ENCODE results near the gene PNLIPRP2.

DNA sequence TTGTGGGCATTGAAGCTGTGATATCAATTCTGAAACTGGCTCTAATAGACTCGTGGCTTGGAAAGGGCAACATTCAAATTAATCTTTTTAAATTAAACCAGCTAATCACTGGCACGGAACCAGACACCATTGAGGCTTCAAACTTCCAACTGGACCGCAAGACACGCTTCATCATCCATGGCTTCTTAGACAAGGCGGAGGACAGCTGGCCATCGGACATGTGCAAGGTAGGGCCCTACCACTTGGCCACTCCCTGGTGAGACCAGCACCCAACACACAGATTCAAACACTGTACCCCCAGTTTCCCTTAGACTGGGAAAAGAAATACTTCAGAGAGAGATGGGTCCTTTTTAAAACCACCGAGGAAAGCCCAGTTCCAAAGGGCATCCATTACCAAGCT is 5.1 kb downstream of the PNLIPRP2 start:
- TF ChIP-seq YY1 (IDR thresholded peaks at IDR 0.05; ENCODE audit: insufficient read depth, insufficient read length) (no peak), SUZ12 (IDR thresholded peaks at IDR 0.05; ENCODE audit: extremely low read depth, insufficient read depth, insufficient read length) (no peak), ZNF274 (IDR thresholded peaks at IDR 0.05; ENCODE audit: low read depth, low read length) (no peak)

Measured in NT2/D1 (cell line).